Measurements from ENCODE around the gene SEMA3E.
A peak's percentile ranks its signal among the peaks of the same experiment; 100 is the strongest.
"Not testable (repeated sequence)": the region's sequence is repeated elsewhere in the genome, so short reads cannot be mapped to it uniquely, and the experiment has no call there.

The SEMA3E gene

GRCh38 chr7:83457022-83457892, 191.7 kb downstream of the SEMA3E start:
- no peak for TF ChIP-seq JUND (IDR thresholded peaks at IDR 0.05; ENCODE audit: low read depth)
- DNase-seq (ENCODE audit: low read depth in 1 of 2, low spot score in 1 of 2): no peak
- in situ Hi-C loops (cut with HindIII; ENCODE audit: low pct_unique_long_range_greater_than_20kb, low sequenced_read_pairs): no loop called here

DNA sequence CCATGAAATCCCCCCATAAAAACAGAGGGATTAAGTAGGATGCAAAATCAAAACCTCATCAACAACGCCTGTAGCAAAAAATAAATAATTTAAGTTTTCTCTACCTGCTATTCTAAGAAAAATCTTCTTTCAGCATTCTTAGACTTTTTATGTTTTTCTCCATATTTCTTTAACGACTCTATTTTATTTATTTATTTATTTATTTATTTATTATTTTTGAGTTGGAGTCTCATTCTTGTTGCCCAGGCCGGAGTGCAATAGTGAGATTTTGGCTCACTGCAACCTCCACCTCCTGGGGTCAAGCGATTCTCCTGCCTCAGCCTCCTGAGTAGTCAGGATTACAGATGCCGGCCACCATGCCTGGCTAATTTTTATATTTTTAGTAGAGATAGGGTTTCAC, 192.5 kb downstream of the SEMA3E start:
- no peak for DNase-seq (ENCODE audit: low read depth in 1 of 2, low spot score in 1 of 2)
- in situ Hi-C loops (cut with HindIII; ENCODE audit: low pct_unique_long_range_greater_than_20kb, low sequenced_read_pairs): no loop called here
- TF ChIP-seq JUND (IDR thresholded peaks at IDR 0.05; ENCODE audit: low read depth): no peak

DNA sequence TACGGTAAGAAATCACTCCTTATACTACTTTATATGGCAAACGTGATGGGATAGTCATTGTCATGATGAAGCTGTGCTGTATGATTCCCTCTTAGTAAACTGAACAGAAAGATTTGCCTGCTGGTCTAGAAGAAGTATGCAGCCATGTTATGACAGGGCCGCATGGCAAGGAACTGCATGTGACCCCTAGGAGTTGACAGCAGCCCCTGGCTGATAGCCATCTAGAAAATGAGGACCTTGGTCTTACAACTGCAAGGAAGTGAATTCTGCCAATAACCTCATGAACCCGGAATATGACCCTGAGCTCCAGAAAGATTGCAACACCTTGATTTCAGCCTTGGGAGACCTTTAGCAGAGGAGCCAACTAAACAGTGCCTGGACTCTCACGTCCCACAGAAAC, 193.3 kb downstream of the SEMA3E start:
- in situ Hi-C loops (cut with HindIII; ENCODE audit: low pct_unique_long_range_greater_than_20kb, low sequenced_read_pairs): no loop called here
- no peak for DNase-seq (ENCODE audit: low read depth in 1 of 2, low spot score in 1 of 2)
- TF ChIP-seq JUND (IDR thresholded peaks at IDR 0.05; ENCODE audit: low read depth): no peak

DNA sequence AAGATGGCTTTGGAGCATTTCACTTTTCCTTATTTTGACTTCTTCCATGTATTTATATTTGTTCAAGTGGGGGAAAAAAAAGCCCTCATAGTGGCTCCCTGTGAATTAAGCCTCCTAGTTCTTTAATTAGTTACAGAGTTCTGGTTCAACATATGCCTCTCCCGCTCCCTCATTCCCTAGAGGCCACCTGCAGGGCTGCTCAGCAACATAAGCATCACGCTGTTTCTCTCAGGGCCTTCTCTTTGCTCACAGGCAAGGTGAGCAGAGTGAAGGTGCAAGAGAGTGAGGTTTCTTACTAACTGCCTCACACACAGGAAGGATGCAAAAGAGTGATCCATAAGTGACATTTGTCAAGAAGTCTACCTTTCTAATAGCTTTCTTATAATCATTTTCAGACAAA, 196.7 kb downstream of the SEMA3E start:
- no peak for DNase-seq (ENCODE audit: low read depth in 1 of 2, low spot score in 1 of 2)
- no peak for TF ChIP-seq JUND (IDR thresholded peaks at IDR 0.05; ENCODE audit: low read depth)
- in situ Hi-C loops (cut with HindIII; ENCODE audit: low pct_unique_long_range_greater_than_20kb, low sequenced_read_pairs): no loop called here

GRCh38 chr7:83451501-83452045, 197.4 kb downstream of the SEMA3E start:
- in situ Hi-C loops (cut with HindIII; ENCODE audit: low pct_unique_long_range_greater_than_20kb, low sequenced_read_pairs): no loop called here
- TF ChIP-seq JUND (IDR thresholded peaks at IDR 0.05; ENCODE audit: low read depth): no peak
- DNase-seq (ENCODE audit: low read depth in 1 of 2, low spot score in 1 of 2): no peak

- in situ Hi-C loops (cut with HindIII; ENCODE audit: low pct_unique_long_range_greater_than_20kb, low sequenced_read_pairs): no loop called here
- DNase-seq (ENCODE audit: low read depth in 1 of 2, low spot score in 1 of 2): no peak
- no peak for TF ChIP-seq JUND (IDR thresholded peaks at IDR 0.05; ENCODE audit: low read depth)
Measured at GRCh38 chr7:83449781-83450180, 199.2 kb downstream of the SEMA3E start.

GRCh38 chr7:83447681-83448080, 201.3 kb downstream of the SEMA3E start:
- DNase-seq (ENCODE audit: low read depth in 1 of 2, low spot score in 1 of 2): no peak
- in situ Hi-C loops (cut with HindIII; ENCODE audit: low pct_unique_long_range_greater_than_20kb, low sequenced_read_pairs): no loop called here
- TF ChIP-seq JUND (IDR thresholded peaks at IDR 0.05; ENCODE audit: low read depth): no peak

DNA sequence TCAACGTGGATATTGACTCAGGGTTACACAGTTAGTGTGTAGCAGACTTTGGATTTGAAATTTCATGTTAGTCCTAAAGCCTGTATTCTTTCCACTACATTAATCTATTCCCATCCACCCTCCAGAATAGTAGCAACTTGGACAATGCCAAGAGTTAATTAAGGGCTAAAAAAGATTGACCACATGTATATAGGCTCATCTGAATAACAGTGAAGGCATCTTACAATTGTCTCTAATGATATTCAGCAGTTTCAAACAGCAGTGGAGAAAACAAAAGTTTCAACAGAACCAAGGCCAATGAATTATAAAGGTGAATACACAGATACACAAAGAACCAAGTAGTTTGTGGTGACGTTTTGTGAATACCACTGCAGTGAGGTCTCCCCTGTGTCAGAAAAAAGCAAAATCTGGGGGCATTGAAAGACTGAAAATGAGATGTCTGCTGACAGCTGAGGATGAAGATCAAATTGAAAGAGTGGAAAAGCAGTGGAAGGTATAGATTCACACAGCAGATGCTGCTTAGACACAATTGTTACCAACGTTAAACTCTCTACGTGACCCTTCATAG, 202.8 kb downstream of the SEMA3E start:
- no peak for DNase-seq (ENCODE audit: low read depth in 1 of 2, low spot score in 1 of 2)
- in situ Hi-C loops (cut with HindIII; ENCODE audit: low pct_unique_long_range_greater_than_20kb, low sequenced_read_pairs): no loop called here
- TF ChIP-seq JUND (IDR thresholded peaks at IDR 0.05; ENCODE audit: low read depth): no peak

GRCh38 chr7:83442911-83443310, 206.0 kb downstream of the SEMA3E start:
- DNase-seq (ENCODE audit: low read depth in 1 of 2, low spot score in 1 of 2): no peak
- in situ Hi-C loops (cut with HindIII; ENCODE audit: low pct_unique_long_range_greater_than_20kb, low sequenced_read_pairs): no loop called here
- no peak for TF ChIP-seq JUND (IDR thresholded peaks at IDR 0.05; ENCODE audit: low read depth)

- DNase-seq (ENCODE audit: low read depth in 1 of 2, low spot score in 1 of 2): no peak
- no peak for TF ChIP-seq JUND (IDR thresholded peaks at IDR 0.05; ENCODE audit: low read depth)
- in situ Hi-C loops (cut with HindIII; ENCODE audit: low pct_unique_long_range_greater_than_20kb, low sequenced_read_pairs): no loop called here
Measured at GRCh38 chr7:83439026-83439425, 209.9 kb downstream of the SEMA3E start.

GRCh38 chr7:83430289-83430688, 218.7 kb downstream of the SEMA3E start:
- in situ Hi-C loops (cut with HindIII; ENCODE audit: low pct_unique_long_range_greater_than_20kb, low sequenced_read_pairs): not testable (repeated sequence)

DNA sequence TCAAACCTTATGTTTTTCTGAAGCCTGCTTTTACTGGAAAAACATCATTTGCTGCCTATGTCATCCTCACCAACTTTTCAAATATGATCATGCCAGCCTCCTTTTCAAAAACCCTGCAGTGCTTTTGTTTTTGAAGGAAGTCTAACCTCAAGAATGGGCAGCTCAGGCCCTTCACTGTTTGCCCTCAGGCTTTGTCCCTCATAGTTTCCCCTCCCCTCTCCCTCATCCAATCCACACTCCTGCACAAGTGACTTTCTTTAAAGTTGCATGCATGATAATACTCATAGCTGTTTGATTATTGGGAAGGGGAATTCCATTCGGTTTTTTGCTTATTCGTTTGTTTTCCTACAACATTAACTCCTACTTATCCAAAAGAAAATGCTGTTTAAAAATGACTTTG, 219.4 kb downstream of the SEMA3E start:
- DNase-seq (ENCODE audit: low read depth in 1 of 2, low spot score in 1 of 2): peak in 1 of 2 experiments; percentile 30
- in situ Hi-C loops (cut with HindIII; ENCODE audit: low pct_unique_long_range_greater_than_20kb, low sequenced_read_pairs): no loop called here
- TF ChIP-seq JUND (IDR thresholded peaks at IDR 0.05; ENCODE audit: low read depth): no peak

More at GRCh38 chr7:83430289-83430688, 218.7 kb downstream of the SEMA3E start:
- DNase-seq (ENCODE audit: low read depth in 1 of 2, low spot score in 1 of 2): not testable (repeated sequence)

DNA sequence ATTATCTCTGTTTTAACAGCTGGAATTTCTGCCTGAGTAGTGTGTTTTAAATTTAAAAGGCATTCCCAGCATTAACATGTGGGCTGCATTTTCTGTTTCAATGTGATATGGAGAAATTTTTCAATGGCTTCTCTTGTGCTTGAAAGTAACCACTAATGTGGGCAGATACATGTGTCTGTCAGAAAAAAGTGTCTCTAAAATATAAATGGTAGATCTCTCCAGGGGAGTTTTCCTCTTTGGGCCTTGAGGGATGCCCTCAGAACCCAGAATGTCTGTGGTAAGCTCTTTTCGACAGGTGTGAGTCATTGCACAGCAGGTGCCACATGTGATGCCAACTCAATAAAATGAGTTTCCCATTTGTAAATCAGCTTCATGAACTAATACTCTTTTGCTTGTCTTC, 221.1 kb downstream of the SEMA3E start:
- TF ChIP-seq JUND (IDR thresholded peaks at IDR 0.05; ENCODE audit: low read depth): no peak
- in situ Hi-C loops (cut with HindIII; ENCODE audit: low pct_unique_long_range_greater_than_20kb, low sequenced_read_pairs): no loop called here
- no peak for DNase-seq (ENCODE audit: low read depth in 1 of 2, low spot score in 1 of 2)

Data from T47D (cell line).